Hippocampal formation (tissue), 2 donors: ENCODE measurements around the gene ATRN.

Source experiments
- DNase-seq, 2 donors: peaks; one replicate each; lab custom pipeline; 2025; lab: John Stamatoyannopoulos, UW

Gene ATRN

GRCh38 chr20:3696200-3696599 lies 225.4 kb downstream of the ATRN start:
- no peak for DNase-seq

GRCh38 chr20:3696745-3697587 lies 226.1 kb downstream of the ATRN start:
- no peak for DNase-seq

- no peak for DNase-seq
Observed at GRCh38 chr20:3697588-3698305, 226.9 kb downstream of the ATRN start.

- DNase-seq, result no peak
Observed at GRCh38 chr20:3698591-3699001, 227.8 kb downstream of the ATRN start.

GRCh38 chr20:3699037-3699436 lies 228.2 kb downstream of the ATRN start:
- no peak for DNase-seq
